ENCODE data around the gene GSN.

The GSN gene

DNA sequence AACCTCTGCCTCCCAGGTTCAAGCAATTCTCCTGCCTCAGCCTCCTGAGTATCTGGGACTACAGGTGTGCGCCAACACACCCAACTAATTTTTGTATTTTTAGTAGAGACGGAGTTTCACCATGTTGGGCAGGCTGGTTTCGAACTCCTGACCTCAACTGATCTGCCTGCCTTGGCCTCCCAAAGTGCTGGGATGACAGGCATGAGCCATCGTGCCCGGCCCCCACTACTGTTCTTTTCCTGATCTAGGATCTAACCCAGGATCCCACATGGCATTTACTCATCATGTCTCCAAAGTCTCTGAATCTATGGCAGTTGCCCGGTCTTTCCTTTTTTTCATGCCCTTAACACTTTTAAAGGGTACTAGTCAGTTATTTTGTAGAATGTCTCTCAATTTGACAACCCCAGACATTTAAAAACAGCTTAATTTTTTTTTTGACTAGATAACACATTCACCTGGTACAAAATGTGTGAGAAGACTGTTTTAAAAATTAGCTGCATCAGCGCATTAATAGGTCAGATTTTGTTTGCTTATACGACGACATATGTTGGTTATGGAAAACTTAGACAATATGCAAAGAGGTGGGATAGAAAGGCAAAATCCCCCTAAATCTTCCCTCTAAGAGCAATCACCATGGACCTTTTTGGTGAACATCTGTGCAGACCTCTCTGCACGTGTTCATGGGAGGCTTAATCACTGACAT is 55.6 kb downstream of the GSN start:
- DNase-seq (ENCODE audit: low spot score) = no peak

DNA sequence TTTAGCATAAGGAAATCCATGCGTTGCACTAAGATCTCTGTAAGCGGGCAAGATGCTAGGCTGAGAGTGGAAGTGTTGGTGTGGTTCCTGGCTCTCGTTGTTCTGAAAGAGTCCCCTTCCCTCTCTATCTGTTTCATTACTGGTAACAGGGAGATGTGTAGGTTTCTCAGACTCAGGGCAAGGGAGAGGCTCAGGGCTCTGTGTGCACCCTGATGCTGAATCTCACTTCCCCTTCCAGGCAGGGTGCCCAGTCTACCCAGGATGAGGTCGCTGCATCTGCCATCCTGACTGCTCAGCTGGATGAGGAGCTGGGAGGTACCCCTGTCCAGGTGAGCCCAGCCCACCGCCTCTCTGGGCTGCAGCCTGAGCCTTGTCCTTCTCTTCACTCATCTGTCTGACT is 56.4 kb downstream of the GSN start:
- no peak for DNase-seq (ENCODE audit: low spot score)

DNA sequence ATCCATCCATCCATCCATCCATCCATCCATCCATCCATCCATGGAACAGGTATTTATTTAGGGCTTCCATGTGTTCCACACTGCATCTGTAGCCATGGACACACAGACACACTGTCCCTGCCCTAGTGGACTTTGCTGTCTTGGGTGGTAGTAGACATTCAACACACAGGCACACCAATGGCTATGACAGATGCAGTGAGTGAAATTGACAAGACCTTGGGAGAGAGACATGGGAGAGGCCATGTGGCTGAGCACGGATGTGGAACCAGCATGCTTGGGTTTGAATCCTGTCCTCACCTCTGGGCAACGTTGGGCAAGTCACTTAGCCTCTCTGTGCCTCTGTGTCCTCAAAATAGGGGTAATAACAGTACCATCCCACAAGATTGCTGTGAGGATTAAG is 56.8 kb downstream of the GSN start:
- DNase-seq (ENCODE audit: low spot score) = no peak

DNA sequence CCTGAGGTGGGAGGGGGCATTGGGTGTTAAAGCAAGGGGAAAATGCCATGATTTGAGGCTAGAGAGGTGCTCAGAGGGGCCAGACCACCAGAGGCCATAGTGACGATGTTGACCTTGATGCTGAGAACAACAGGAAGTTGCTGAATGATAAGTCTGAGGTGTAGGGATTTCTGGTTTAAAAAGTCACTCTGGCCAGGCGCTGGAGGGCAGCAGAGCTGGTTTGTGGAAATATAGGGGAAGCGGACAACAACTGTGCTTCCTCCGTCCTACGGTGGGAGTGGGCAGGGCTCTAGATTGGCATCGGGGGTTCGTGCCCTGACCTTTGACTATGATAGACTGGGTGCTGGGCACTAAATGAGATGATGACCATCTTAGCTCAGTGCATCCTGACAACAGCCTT is 57.4 kb downstream of the GSN start:
- no peak for DNase-seq (ENCODE audit: low spot score)

DNA sequence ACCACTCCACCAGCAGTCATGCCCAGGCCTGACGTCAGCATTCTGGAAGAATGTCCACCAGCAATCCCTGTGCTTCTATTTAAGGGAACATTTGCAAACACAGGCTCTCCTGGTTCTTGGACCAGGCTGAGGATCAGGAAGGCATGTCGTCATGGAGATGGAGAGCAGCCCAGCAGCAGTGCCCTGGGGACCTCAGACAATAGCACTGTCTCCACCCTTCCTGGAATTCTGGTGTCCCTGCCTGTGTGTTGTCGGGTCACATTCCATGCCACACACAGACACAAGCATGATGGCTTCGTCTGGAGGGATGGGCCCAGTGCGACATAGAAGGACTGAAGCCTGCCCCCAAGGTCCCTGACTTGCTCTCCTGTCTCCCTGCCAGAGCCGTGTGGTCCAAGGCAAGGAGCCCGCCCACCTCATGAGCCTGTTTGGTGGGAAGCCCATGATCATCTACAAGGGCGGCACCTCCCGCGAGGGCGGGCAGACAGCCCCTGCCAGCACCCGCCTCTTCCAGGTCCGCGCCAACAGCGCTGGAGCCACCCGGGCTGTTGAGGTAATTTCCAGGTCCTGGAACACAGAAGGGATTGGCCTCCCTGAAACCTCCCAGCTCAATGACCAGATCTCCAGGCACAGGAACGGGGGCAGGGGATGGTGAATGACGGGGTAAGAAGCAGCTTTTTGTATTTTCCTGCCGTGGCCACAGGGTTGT is 58.3 kb downstream of the GSN start:
- no peak for DNase-seq (ENCODE audit: low spot score)

DNA sequence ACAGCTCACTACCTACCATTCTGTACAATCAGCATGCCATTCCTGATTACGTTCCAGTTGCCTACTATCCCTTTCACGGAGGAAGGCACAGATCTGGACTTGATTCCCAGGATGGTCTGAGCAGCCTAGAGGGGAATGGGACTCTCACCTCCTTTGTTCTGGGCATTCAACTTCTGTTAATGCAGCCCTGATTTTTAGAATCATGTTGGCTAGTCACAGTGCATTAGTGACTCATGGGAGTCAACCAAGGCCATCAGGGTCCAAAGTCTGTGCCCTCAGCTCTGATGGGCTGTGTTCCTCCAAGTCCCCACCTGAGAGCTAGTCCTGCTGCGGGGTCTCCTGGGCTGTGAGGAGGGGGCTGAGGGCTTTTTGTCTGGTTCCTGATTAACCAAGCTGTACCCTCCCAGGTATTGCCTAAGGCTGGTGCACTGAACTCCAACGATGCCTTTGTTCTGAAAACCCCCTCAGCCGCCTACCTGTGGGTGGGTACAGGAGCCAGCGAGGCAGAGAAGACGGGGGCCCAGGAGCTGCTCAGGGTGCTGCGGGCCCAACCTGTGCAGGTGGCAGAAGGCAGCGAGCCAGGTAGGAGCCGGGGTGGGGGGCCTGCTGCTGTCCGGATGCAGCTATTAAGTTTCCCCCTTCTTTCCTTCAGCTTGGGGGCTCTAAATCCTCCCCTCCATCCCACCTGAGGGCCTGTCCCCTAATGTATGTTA is 59.1 kb downstream of the GSN start:
- DNase-seq (ENCODE audit: low spot score) = no peak

DNA sequence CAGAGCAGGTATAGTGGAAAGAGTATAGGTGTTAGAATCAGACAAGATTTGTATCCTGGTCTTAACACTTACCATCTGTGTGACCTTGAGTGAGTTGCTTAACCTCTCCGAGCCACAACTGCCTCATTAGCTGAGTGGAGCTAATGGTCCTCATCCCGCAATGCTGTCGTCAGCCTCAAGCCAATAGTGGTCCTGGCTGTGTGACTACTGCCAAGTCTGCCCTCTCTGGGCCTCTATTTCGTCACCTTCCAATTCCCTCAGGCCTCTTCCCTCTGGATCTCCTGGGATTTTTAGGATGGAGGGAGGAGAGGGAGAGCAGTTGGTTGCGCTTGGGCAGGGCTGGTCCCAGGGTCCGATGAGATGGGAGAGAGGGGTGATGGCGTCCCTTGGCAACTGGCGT is 60.5 kb downstream of the GSN start:
- DNase-seq (ENCODE audit: low spot score) = no peak

DNA sequence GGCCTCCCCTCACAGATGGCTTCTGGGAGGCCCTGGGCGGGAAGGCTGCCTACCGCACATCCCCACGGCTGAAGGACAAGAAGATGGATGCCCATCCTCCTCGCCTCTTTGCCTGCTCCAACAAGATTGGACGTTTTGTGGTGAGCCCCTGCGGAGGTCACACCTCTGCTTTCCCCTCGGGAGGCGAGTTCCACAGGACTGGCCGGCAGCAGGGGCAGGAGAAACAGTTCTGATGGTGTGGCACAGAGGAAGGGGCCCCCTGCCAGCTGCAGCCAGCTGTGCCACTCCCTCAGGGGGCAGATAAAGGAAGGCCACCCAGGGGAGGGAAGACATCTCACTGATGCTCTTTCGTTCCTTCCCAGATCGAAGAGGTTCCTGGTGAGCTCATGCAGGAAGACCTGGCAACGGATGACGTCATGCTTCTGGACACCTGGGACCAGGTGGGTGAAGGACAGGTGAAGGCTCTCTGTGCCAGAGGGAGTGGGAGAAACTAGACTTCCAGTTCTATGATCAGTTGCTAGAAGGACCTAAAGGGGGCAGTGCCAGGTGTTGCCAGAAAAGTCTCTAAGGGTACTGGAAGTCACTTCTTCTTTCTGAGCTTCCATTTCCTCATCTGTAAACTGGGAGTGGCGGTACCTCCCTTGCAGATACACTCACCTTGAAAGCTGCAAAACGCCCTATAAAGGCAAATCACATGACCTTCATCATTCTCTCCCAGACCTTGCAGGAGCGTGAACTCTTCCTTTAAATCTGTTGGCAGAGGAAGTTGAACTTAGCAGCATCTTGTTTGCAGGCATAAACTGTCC is 61.1 kb downstream of the GSN start:
- no peak for DNase-seq (ENCODE audit: low spot score)

DNA sequence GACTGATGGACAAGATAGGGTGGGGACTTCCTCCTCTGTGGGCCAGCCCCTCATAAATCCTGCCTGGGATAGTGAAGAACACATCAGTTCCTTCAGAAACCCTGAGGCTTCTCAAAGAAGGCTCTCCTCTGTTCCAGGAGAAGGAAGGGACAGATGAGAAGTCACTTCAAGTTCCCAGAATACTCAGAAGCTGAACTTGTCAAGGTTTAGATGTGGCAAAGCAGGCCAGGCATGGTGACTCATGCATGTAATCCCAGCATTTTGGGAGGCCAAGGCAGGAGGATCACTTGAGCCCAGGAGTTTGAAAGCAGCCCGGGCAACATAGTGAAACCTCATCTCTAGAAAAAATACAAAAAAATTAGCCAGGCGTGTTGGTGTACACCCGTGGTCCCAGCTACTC is 63.6 kb downstream of the GSN start:
- DNase-seq (ENCODE audit: low spot score) = no peak

DNA sequence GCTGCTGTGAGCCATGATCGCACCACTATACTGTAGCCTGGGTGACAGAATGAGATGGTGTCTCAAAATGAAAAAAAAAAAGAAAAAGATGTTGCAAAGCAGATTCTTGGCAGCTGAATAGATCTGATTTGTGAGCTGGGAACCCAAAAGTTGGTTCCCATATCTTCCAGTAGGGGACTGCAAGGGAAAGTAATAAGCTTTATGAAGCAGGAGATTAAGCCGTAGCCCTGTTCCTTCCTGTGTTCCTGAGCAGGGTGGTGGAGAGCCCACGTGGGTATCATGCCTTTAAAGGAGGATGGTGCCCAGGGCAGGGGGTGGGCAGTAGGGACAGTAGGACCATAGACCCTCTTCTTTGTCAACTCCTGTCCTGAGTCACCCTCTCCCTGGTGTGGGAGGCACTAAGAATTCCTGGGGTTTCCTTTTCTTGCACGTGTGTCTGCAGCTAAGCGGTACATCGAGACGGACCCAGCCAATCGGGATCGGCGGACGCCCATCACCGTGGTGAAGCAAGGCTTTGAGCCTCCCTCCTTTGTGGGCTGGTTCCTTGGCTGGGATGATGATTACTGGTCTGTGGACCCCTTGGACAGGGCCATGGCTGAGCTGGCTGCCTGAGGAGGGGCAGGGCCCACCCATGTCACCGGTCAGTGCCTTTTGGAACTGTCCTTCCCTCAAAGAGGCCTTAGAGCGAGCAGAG is 64.2 kb downstream of the GSN start:
- no peak for DNase-seq (ENCODE audit: low spot score)

DNA sequence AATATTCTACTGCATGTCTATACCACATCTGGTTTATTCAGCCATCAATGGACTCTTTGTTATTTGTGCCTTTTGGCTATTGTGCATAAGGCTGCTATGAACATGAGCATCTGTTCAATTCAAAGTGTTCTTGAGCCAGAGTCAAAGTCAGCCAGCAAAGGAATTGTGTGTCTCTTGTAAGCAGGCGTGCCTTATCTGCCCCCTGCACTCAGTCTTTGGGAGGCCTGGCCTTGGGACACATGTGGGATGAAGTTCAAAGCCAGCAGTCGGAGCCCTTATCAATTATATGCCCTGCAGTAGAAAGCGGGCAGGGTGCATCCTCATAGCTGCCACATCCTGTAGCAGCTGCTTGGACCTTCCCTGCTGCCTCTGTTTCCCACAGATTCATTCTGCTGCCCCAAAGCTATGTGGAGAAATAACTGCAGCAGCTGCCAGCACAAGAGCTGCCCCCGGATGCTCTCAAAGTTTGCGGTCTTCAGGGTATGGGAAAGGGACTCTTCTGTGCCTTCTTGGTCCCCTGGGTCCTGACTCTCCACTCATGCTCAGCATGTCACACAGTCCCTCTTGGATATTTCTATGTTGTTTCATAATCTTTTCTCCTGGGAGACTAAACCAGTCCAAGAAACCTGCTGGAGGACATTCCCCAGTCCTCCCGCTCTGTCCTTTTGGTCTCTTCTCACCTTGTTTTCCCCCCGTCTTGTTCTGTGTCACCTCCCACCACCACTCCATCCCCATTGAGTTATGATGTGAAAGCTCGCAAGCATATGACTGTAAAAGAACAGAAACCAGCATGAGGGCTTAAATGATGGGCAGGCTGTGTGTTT is 66.2 kb downstream of the GSN start:
- DNase-seq (ENCODE audit: low spot score) = no peak

DNA sequence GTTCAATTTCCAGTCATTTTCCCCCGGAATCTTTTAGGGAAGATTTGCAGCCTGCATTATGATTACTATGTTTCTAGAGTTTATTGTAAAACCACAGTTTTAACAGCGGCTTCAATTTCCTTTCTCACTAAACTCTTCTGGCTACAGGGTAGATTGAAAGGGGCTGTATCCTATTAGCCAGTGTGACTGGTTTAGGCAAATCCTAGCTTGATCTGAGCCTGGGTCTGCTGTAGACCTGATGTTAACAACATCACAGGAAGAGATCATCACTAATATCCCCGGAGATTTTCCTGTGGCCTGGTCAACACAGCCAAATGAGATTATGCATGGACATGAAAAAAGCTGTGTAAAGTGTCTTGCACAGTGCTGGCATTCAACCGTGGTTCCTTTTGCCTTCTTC is 68.7 kb downstream of the GSN start:
- no peak for DNase-seq (ENCODE audit: low spot score)

DNA sequence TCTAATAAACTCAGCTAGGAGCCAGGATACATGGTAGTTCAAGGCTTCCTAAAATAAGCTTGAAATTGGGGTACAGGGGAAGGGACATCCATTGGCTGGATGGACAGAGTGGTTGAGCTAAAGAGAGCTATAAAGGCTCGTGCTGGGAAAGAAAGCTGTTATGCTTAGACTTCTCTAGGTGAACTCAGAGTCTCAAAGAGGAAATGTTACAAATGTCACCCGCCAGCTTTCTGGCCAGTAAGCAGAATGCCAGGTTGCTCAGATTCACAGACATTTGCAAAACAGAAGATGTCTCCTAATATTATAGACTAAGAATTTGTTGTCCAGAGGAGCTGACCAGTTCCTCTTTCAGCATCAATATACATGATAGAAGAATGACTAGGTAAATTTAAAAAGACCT is 71.5 kb downstream of the GSN start:
- no peak for DNase-seq (ENCODE audit: low spot score)

DNA sequence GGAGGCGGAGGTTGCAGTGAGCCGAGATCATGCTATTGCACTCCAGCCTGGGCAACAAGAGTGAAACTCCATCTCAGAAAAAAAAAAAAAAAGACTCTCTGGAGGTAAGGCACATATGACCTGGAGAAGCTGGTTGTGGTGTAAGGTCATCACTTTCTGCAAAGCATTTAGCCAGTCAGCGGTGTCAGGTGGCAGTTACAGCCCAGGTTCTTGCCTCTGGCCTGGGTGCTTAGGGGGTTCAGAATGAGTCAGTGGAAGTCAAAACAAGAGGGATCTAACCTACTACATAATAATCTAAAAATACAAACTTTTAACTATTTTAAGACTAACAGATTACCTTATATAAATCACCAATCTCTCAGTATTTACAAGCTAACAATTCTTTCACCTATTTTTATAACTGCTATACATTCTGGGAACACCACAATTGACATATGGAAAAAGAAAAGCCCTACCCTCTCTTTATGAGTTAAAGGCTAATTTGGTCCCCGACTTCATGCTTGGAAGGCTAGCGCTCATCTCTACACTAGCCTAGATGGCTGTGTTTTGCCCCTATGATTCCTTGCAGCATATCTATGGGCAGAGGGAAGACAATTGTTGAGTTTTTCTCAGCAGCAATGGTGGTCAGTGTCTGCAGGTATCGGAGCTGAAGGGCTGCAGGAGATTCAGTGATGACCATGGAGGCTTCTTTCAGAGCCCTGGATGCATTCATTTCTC is 72.9 kb downstream of the GSN start:
- DNase-seq (ENCODE audit: low spot score) = no peak

DNA sequence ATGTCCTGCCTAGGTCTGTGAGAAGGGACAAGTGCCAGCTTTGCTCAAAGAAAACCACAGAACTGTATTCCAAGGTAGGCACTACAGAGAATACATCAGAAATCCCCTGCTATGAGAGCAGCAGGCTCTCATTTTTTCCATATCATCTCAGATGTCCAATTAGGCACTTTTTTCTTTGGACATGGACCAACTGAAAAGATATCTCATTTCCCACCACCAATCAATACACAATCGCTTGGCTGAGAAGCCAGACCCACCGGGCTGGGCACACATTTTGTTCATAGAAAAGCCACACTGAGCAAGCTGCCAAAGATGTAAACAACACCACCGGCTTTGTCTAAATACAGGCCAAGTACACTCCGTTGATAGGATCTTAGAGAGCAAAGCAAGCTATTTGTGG is 76.2 kb downstream of the GSN start:
- no peak for DNase-seq (ENCODE audit: low spot score)

DNA sequence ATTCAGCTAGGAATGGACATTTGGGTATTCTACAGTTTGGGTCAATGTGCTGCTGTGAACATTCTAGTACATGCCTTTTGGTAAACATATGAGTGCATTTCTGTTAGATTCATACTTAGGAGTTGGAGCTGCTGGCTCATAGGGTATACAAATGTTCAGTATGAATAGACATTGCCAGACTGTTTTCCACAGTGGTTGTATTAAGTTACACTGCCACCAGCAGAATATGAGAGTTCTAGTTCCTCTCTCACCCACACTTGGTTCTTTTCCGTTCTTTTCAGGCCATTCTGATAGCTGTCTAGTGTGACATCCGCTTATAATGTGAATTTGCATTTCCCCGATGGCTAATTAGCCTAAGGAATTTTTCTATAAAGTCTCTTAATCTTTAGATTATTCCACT is 77.1 kb downstream of the GSN start:
- no peak for DNase-seq (ENCODE audit: low spot score)

DNA sequence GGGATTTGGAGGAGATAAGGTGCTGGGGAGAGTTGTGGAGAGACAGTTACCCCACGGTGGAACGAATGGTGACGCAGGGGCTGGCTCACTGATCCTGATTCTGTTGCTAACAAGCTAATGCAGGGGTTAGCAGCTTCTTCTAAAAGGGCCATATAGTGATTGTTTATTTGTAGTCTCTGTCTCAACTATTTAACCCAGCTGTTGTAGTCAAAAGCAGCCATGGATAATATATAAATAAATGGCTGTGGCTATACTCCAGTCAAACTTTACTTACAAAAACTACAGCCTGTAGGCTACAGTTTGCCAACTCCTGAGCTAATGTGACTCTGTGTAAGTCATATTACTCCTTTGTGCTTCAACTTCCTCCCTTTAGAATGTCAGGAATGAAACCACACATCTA is 80.3 kb downstream of the GSN start:
- no peak for DNase-seq (ENCODE audit: low spot score)

DNA sequence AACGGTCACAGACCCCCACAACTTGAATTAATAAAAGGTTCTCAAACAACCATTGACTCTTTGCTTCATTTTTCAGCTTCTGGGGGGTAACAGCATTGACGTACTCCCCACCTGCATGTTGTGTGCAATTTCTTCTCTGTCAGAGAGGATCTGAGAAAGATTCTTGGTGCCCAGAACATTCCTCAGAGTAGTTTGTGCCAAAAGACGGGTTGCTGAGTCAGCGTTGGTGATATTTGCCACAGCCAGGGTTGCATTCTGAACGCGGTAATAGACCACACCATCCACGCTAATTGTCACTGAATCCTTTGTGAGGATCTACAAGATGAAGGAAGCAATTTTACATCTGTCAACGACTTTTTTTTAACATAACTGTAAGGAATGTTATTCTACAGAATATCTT is 81.0 kb downstream of the GSN start:
- DNase-seq (ENCODE audit: low spot score) = no peak

DNA sequence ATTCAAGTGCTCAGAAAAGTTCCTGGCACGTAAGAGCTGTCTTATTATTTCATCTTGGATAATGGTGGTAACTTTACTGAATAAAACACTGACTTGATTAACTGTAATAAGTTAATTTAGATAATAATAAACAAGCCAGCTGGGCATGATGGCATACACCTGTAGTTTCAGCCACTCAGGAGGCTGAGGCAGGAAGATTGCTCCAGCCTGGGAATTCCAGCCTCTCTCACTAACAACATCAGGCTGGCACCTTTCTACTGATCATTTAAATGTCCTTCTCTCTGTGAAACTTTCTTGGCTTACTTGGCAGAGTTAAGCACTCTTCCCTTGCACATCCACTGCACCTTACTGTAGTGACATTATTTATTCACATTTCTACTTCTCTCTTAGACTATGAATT is 82.1 kb downstream of the GSN start:
- DNase-seq (ENCODE audit: low spot score) = no peak

DNA sequence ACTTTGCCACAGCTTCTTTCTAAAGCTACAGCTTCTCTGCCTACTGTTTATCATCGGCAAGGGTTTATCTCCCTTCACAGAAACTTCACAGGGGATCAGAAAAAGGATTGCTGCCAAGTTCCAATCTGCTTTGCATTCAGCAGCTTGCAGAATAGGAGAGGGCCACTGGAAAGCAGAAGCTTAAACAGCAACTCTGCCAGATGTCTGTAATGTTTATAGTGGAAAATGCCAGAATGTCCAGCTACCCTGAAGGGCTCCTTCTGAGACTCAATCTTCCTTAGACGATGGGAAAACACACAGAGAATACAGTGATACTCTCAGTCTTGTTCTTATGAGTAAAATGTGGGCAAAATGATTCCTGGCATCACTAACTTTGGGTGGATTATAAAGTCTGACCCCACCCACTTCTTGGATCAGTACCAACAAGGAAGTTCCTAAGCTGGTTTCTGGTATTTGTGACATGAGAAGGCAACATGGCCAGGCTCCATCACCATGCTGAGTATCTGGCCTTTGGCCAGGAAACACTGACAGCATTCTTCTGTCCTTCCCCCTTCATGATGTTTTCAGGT is 83.1 kb downstream of the GSN start:
- no peak for DNase-seq (ENCODE audit: low spot score)

Measured in HuH-7.5 (cell line).